ENCODE results near the gene ECT2. TPM values are rescaled to one million over a fixed set of nuclear protein-coding genes. Genes with fewer than 3 reads are reported as not detected.
A peak's percentile ranks its signal among the peaks of the same experiment; 100 is the strongest.

ECT2 gene
- total and polyA plus RNA-seq, 2 of the 8 experiments (the other 6 are each of a cell fraction or from before 2014, with no cell fraction given) = 19.5 to 88.7 TPM

DNA sequence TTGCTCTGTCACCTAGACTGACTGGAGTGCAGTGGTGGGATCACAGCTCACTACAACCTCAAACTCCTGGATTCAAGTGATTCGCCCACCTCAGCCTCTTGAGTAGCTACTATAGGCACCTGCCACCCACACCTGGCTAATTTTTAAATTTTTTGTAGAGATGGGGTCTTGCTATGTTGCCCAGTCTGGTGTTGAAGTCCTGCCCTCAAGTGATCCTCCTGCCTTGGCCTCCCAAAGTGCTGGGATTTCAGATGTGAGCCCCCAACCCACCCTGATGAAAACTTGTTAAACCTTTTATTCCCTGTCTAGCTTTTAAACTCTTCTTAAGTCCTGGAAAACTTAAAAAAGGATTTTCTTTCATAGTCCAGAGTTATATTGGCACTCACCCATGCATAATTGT lies 2.6 kb downstream of the ECT2 start:
- no peak overlapping the region for H4K8ac ChIP-seq (ENCODE audit: extremely low read depth, insufficient read depth, low read length)
- no peak overlapping the region for H4K91ac ChIP-seq (replicated peaks; ENCODE audit: insufficient read length, low read length)
- TF ChIP-seq KDM1A (IDR thresholded peaks at IDR 0.05; ENCODE audit: borderline replicate concordance, low read length) = peak; percentile 49; the same call in 1 of the 2 replicates
- TF ChIP-seq, protein P1, sequence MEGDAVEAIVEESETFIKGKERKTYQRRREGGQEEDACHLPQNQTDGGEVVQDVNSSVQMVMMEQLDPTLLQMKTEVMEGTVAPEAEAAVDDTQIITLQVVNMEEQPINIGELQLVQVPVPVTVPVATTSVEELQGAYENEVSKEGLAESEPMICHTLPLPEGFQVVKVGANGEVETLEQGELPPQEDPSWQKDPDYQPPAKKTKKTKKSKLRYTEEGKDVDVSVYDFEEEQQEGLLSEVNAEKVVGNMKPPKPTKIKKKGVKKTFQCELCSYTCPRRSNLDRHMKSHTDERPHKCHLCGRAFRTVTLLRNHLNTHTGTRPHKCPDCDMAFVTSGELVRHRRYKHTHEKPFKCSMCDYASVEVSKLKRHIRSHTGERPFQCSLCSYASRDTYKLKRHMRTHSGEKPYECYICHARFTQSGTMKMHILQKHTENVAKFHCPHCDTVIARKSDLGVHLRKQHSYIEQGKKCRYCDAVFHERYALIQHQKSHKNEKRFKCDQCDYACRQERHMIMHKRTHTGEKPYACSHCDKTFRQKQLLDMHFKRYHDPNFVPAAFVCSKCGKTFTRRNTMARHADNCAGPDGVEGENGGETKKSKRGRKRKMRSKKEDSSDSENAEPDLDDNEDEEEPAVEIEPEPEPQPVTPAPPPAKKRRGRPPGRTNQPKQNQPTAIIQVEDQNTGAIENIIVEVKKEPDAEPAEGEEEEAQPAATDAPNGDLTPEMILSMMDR (IDR thresholded peaks at IDR 0.05; ENCODE audit: control extremely low read depth in 1 of 3, insufficient read depth in 1 of 3, low read depth in 1 of 3, low read length in 3 of 3) = no peak
- peaks cover 0 to 2% of the 10 kb centered on the region in 2 experiments for H4K20me1 ChIP-seq (replicated peaks in 1 of 2; ENCODE audit: control insufficient read depth in 1 of 2, insufficient read depth in 2 of 2, low read length in 2 of 2)
- no peaks in the 10 kb centered on the region for H3K23me2 ChIP-seq (ENCODE audit: low read depth, low read length)
- peaks cover 23 to 57% of the 10 kb centered on the region in 2 experiments for H3K79me2 ChIP-seq (ENCODE audit: control insufficient read depth in 1 of 2, insufficient read depth in 2 of 2, low read length in 2 of 2)
- DNase-seq (ENCODE audit: low read depth in 1 of 2, low spot score in 2 of 2) = no peak
- H2AFZ ChIP-seq (ENCODE audit: low read length) = no peak overlapping the region
- no peak overlapping the region for H2BK15ac ChIP-seq (ENCODE audit: low read length)
- no peaks in the 10 kb centered on the region for H3K9me3 ChIP-seq (ENCODE audit: insufficient read depth in 2 of 2, low read depth in 1 of 2, low read length in 1 of 2)
- no peaks in the 10 kb centered on the region for H3K27me3 ChIP-seq (replicated peaks in 1 of 4; ENCODE audit: control insufficient read depth in 3 of 4, extremely low read depth in 1 of 4, insufficient read depth in 3 of 4, low read length in 3 of 4)
- ChIA-PET POLR2A (ENCODE audit: partially characterized antibody) (interaction anchor here (0.6 to 2.8 kb wide), 5 partner anchors 10 to 49 kb away, joined by 3 to 7 read pairs (median 5); no protein-coding TSS in a partner anchor), CTCF (ENCODE audit: partially characterized antibody) (interaction anchor here (0.6 to 2.4 kb wide), 3 partner anchors 42 to 766 kb away, joined by 3 to 11 read pairs (median 4); partner anchors contain the start of gene NCEH1)
- no peak overlapping the region for H3K27ac ChIP-seq (ENCODE audit: low read depth, low read length)
- no peak overlapping the region for H3K4me2 ChIP-seq (ENCODE audit: insufficient read depth in 1 of 2, low read depth in 2 of 2, low read length in 2 of 2)
- WGBS, 2 experiments (ENCODE audit: extremely low coverage in 1 of 2, insufficient coverage in 1 of 2, insufficient read length in 1 of 2, insufficient replicate concordance in 2 of 2, low coverage in 1 of 2, low lambda C conversion rate in 2 of 2, missing lambda C conversion rate in 1 of 2) = 96% methylated on average over 1 of the region's 1 CpG; no CpG with 5 or more reads in 1 of the 2 experiments
- H3K14ac ChIP-seq (ENCODE audit: insufficient read length) = no peak overlapping the region
- no peak overlapping the region for H3K18ac ChIP-seq (ENCODE audit: extremely low read depth, low read length)
- H3K79me1 ChIP-seq (ENCODE audit: low read depth, low read length) = peaks cover 5% of the 10 kb centered on the region; the same call in 1 of the 2 replicates
- peak overlapping the region; percentile 64 for H3K56ac ChIP-seq (replicated peaks; ENCODE audit: insufficient read length, low read depth, low read length)
- H2BK120ac ChIP-seq (replicated peaks; ENCODE audit: low read depth, low read length) = no peak overlapping the region
- FAIRE-seq = no peak
- H2BK5ac ChIP-seq (ENCODE audit: low read depth, low read length) = no peak overlapping the region
- H2AK5ac ChIP-seq (ENCODE audit: low read depth, low read length) = no peak overlapping the region
- H3K23ac ChIP-seq (ENCODE audit: insufficient read length) = no peak overlapping the region
- H3K36me3 ChIP-seq (ENCODE audit: control insufficient read depth in 2 of 4, insufficient read depth in 4 of 4, low read length in 3 of 4) = peaks cover 0 to 45% (median 18%) of the 10 kb centered on the region in 4 experiments; a peak in 6 of 8 replicates
- no peak overlapping the region for H2BK12ac ChIP-seq (ENCODE audit: low read depth, low read length)
- H3K4me3 ChIP-seq (ENCODE audit: extremely low read depth in 1 of 4, insufficient read depth in 2 of 4, low read depth in 3 of 4, low read length in 4 of 4) = no peak overlapping the region
- no peak overlapping the region for H4K5ac ChIP-seq (ENCODE audit: insufficient read length, low read depth, low read length)
- H3K4me1 ChIP-seq (replicated peaks in 1 of 4; ENCODE audit: control insufficient read depth in 3 of 4, insufficient read depth in 4 of 4, low read length in 3 of 4) = no peaks in the 10 kb centered on the region; a peak in 1 of 7 replicates
- H3K4ac ChIP-seq (replicated peaks; ENCODE audit: insufficient read length, low read depth, low read length) = no peak overlapping the region
- H2BK20ac ChIP-seq (ENCODE audit: low read length) = no peak overlapping the region
- no peak overlapping the region for H3K9ac ChIP-seq (replicated peaks in 1 of 4; ENCODE audit: extremely low read depth in 1 of 4, low read depth in 3 of 4, low read length in 3 of 4)
